LNCAP (cell line): ENCODE measurements around the gene IPO7.

Source experiments
- TF ChIP-seq, protein P1 (sequence below): fragments of 450-650 bp; IDR thresholded peaks from 2 replicates; pipeline ENCODE4 v1.5.1; 2017; ENCODE audit warnings: mild to moderate bottlenecking

The IPO7 gene

GRCh38 chr11:9462806-9463537 lies 78.5 kb downstream of the IPO7 start:
- TF ChIP-seq, protein P1, sequence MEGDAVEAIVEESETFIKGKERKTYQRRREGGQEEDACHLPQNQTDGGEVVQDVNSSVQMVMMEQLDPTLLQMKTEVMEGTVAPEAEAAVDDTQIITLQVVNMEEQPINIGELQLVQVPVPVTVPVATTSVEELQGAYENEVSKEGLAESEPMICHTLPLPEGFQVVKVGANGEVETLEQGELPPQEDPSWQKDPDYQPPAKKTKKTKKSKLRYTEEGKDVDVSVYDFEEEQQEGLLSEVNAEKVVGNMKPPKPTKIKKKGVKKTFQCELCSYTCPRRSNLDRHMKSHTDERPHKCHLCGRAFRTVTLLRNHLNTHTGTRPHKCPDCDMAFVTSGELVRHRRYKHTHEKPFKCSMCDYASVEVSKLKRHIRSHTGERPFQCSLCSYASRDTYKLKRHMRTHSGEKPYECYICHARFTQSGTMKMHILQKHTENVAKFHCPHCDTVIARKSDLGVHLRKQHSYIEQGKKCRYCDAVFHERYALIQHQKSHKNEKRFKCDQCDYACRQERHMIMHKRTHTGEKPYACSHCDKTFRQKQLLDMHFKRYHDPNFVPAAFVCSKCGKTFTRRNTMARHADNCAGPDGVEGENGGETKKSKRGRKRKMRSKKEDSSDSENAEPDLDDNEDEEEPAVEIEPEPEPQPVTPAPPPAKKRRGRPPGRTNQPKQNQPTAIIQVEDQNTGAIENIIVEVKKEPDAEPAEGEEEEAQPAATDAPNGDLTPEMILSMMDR: no peak

DNA sequence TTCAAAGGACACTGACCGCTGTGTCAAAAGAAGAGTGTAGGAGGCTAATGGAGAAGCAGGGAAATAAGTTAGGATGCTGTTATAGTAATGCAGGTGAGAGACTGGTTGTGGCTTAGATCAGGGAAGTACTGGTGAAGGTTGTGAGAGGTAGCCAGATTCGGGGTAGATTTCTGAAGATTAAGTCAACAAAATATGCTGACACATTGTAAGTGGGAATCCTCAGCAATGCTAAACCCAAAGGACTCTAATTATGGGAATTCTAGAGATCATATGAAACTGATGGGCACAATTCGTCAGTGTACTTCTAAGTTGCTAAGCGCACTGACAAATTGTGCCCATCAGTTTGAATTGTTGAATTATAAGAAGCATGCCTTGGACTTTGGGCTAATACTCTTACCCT lies 86.3 kb downstream of the IPO7 start:
- TF ChIP-seq, protein P1: no peak

DNA sequence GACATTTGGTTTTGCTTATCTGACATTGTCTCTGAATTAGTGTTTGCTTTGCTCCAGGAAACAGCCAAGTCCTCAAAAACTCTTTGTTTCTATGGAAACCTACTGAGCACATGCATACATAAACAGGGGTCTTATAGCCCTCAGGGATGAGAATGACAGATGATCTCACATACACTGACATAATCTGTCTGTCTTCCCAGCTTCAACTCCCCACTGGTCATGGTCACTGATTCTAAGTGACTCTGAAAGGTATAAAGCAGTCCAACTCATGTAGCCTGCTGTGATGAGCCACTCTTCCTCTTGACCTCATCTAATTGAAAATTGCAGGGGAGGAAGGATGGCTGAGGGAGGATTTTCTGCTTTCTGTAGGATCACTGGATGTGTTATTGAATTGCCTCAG lies 89.0 kb downstream of the IPO7 start:
- TF ChIP-seq, protein P1: no peak

- TF ChIP-seq, protein P1: no peak
These were observed 95.4 kb downstream of the IPO7 start for GRCh38 chr11:9479899-9480298.

GRCh38 chr11:9489080-9489765 lies 104.8 kb downstream of the IPO7 start:
- TF ChIP-seq, protein P1: no peak

DNA sequence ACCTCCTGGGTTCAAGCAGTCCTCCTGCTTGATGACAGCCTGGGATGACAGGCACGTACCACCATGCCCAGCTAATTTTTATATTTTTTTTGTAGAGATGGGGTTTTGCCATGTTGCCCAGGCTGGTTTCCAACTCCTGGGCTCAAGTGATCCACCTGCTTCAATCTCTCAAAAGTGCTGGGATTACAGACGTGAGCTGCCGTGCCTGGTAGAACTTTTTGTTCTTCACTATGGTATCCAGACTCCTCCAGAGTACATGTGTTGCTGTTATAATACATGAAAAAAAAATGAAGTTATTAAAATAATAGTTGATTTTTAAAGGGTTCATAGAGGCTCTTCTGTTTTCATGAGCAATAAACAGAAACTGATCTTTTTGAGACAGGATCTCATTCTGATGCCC lies 105.9 kb downstream of the IPO7 start:
- TF ChIP-seq, protein P1: no peak

GRCh38 chr11:9493492-9493891 lies 109.0 kb downstream of the IPO7 start:
- TF ChIP-seq, protein P1: no peak
